Measurements from ENCODE around the gene MRGPRF.

Gene MRGPRF

GRCh38 chr11:68961245-68961644, 51.8 kb downstream of the MRGPRF start:
- DNase-seq, result no peak

GRCh38 chr11:68960294-68961071, 52.6 kb downstream of the MRGPRF start:
- no peak for DNase-seq

GRCh38 chr11:68959465-68960293, 53.4 kb downstream of the MRGPRF start:
- no peak for DNase-seq

GRCh38 chr11:68958211-68958610, 54.8 kb downstream of the MRGPRF start:
- DNase-seq, result no peak

- DNase-seq, result no peak
Measured at GRCh38 chr11:68956547-68957254, 56.3 kb downstream of the MRGPRF start.

GRCh38 chr11:68956142-68956541, 56.9 kb downstream of the MRGPRF start:
- no peak for DNase-seq

- DNase-seq, result no peak
Measured at GRCh38 chr11:68955607-68955958, 57.5 kb downstream of the MRGPRF start.

GRCh38 chr11:68954836-68955606, 58.0 kb downstream of the MRGPRF start:
- peak; percentile 58 for DNase-seq
